NCI-H2227 (cell line): Measurements from ENCODE around the gene MAPK14.

Source experiments
- DNase-seq: peaks from one replicate; lab custom pipeline; 2025; ENCODE audit not compliant: unreplicated experiment; lab: John Stamatoyannopoulos, UW

The MAPK14 gene

DNA sequence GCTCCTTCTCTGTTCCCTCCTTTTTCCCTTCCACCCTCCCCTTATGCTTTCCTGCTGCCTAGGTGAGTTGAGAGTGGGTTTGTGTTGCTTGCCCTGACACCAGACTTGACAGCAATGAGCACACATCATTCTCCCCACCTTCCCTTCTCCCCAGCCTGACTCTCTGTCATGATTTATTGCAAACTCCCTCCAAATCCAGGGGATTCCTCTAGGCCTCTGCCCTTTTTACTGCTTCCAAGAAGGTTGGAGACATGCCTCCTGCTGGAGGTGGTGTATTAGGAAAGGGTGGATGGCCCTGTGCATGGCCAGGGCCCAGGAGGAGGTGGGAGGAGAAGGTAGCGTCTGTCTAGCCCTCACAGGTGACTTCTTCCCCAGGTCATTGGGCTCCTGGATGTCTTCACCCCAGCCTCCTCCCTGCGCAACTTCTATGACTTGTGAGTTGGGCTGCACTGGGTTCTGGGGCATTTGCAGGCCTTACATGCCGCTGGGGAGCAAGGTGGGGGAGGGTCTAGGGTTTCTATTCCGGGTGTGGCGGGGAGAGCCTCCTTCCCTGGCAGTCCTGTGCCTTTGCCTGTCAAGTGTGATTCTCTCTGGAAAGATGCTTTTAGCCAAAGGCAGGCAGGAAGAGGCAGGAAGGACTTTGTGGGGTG is 104.8 kb downstream of the MAPK14 start:
- DNase-seq = no peak

DNA sequence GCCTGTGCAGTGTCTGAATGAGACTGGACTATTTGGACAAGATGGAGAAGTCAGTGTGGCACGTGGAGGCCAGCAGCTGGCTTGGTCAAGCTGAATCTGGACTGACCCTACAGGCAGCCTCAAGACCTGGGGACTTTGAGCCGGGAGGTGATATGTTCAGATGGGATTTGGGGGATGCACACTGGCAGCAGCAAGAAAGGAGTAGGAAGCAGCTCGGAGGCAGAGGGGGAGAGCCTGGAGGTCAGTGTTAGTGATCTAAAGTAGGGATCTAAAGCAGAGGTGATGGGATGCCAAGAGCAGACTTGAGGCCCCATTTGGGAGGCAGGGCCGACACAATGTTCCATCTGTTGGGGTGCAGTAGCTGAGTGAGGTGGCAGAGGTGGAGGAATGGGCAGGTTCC is 105.5 kb downstream of the MAPK14 start:
- no peak for DNase-seq

DNA sequence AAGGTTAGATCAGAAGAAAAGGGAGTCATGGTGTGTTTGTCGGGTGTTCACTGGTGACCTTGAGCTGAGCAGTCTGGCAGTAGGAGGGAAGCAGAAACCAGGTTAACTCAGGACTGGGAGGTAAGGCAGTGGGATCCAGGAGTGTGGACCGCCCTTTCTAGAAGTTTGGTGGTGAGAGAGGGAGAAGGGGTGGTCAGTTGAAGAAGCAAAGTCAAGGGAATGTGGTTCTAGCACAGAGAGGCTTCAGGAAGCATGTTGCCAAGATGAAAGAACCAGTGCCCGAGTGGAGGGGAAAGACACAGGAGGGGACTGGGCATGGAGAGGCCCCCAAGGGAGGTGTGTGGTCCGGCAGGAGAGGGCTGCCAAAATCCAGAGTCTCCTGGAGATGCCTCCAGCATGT is 106.3 kb downstream of the MAPK14 start:
- DNase-seq = no peak

DNA sequence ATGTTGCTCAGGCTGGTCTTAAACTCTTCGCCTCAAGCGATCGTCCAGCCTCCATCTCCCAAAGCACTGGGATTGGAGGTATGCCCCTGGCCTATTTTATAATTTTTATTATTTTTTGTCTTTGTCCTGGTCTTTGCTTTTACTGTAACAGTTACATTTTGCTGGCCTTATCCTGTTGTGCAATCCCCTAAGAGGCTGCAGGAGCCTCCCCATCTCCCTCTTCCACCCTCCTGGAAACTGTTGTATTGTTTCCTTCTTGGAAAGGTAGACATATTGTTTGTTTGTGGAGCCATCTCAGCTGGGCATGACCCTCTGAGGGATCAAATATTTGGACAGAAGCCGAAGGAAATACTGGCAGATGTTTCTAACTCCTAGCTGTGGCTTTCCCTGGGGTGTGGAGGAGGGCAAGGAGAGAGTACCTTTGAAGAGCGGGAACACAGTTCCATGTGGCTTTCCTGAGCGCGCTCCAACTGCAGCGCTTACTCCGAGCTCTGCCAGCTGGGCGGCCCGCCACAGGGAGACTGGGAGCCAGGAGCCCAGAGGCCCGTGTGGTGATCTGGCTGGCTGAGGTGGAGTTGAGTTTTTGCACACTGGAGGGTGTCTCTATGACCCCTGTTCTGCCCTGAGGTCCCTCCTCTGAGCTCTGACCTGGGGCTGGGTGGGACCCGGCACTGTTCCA is 107.6 kb downstream of the MAPK14 start:
- DNase-seq = no peak

DNA sequence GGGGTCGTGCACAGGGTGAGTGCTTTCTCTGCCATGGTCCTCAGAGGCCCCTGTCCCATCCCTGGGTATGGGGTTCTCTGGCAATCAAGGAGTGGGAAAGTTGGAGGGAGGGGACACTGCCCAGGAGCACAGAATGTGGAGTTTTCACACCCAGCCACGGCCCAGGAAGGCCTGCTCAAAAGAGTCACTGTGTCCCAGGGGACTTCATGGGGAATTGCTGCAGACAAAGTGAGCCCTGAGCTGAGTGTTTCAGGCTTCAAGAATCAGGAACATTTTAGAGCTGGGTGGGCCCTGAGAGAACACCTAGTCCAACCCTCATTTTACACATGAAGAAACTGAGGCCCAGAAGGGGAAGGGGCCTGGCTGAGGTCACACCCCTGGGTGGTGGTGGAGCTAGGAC is 108.4 kb downstream of the MAPK14 start:
- DNase-seq = no peak

DNA sequence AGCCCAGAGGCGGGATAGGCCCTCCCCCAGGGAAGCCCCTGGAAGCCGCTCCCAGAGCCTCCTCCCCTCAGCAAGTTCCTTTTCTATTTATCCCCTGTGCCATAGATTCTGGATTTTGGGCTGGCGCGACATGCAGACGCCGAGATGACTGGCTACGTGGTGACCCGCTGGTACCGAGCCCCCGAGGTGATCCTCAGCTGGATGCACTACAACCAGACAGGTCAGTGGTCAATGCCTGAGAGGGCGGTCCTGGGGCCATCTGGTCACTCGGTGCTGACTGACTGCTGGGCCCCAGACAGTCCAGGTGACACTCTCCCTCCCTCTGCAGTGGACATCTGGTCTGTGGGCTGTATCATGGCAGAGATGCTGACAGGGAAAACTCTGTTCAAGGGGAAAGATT is 108.9 kb downstream of the MAPK14 start:
- DNase-seq = no peak

DNA sequence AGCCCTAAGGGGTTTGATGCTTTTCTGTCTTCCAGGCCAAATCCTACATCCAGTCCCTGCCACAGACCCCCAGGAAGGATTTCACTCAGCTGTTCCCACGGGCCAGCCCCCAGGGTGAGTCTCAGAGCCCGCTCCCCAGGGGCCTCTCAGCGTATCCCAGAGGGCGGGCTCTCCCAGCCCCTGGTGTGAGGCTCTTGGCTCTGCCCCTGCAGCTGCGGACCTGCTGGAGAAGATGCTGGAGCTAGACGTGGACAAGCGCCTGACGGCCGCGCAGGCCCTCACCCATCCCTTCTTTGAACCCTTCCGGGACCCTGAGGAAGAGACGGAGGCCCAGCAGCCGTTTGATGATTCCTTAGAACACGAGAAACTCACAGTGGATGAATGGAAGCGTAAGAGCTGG is 111.1 kb downstream of the MAPK14 start:
- DNase-seq = no peak

DNA sequence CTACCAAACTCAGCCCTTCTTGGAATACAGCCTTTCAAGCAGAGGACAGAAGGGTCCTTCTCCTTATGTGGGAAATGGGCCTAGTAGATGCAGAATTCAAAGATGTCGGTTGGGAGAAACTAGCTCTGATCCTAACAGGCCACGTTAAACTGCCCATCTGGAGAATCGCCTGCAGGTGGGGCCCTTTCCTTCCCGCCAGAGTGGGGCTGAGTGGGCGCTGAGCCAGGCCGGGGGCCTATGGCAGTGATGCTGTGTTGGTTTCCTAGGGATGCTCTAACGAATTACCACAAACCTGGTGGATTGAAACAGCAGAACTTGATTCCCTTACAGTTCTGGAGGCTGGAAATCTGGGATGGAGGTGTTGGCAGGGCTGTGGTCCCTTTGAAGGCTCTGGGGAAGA is 111.8 kb downstream of the MAPK14 start:
- peak; percentile 73 for DNase-seq

DNA sequence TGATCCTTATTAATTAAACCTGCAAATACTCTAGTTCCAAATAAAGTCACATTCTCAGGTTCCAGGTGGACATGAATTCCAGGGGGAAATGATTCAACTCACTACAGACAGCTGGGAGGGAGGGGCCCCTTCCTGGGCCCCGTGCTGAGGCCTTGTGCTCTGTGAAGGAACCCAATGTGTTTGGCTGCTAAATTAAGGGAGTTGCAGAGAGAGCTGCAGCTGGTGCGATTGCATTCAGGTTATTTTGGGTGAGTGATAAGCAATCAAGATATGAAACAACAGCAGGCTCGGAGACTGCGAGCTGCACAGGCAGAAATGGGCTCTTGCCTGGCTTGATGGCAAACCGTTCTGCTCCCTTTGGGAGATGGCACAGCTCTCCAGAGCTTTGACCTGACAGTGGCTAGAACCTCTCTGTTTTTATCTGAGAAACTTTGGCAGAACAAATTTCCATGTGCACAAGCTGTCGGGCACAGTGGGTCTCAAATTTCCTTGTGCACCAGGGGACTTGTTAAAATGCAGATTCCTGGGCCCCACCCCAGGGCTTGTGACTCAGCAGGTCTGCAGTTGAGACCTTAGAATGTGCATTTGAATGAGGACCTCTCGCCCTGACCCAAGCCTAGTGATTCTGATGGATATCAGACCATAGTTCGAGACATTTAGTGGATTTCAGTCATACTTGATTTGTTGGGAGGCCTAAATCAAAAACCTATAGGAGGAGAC is 112.5 kb downstream of the MAPK14 start:
- DNase-seq = peak; percentile 18

DNA sequence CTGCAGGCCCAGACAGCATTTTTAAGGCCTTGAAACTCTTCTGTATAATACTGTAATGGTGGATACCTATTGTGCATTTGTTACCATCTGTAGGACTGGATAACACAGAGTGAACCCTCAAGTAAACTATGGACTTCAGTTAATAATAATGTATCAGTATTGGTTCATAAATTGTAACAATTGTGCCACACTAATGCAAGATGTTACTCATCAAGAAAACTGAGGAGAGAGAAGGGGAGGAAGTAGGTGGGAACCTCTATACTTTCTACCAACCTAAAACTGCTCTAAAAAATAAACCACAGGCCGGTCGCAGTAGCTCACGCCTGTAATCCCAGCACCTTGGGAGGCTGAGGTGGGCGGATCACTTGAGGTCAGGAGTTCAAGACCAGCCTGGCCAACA is 113.5 kb downstream of the MAPK14 start:
- DNase-seq = no peak

DNA sequence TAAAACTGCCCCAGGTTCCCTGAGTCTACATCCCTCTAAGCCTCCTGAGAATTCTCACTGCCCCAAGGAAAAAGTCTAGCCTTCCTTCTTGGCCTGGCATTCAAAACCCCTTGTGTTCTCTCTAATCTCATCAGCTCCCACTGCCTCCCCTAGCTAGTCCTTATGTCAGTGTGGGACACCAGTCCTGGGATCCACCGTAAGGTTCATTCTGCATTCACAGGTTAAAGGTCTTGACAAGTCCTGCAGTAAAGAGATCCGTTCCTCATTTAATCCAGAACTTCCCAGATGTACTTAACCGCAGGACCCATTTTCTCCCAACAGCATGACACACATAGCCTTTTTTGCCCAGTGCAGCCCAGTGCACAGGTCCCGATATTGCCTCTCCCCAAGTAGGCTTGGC is 114.4 kb downstream of the MAPK14 start:
- DNase-seq = no peak

DNA sequence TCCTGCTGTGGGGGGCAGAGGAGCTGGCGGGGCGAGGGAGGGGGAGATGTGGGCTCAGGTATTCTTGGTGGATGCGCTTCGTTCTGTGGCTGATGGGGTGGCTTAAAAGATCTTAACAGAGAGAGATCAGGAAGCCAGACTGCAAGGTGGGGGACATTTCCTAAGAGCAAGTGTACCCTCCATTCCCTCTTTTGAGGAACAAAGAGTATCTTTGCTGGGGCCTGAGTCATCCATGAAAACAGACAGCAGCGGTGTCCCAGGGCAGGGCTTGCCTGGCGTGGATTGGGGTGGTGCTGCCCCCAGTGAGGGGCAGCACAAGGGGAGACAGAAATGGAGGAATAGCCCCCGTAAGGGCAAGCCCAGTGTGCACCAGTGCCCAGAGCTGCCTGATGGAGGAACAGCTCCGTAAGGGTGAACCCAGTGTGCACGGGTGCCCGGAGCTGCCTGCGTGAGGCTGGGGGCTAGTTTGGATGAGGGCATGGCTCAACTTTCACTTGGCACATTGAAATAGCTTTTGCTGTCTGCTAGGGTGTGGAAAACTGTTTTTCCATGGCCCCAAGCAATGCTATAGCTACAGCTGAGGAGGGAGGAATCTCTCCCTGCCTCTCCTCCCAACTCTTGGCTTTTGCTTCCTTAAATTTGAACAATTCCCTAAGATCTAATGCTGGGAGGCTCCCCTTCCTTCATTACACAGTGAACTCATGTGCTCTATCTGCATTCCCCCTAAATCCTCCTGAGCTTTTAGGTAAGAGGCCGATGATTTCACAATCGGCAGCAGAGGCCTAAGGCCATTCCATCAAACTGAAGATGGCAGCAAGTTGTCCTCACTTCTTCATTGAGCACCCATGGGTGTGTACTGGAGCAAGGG is 115.6 kb downstream of the MAPK14 start:
- DNase-seq = no peak

DNA sequence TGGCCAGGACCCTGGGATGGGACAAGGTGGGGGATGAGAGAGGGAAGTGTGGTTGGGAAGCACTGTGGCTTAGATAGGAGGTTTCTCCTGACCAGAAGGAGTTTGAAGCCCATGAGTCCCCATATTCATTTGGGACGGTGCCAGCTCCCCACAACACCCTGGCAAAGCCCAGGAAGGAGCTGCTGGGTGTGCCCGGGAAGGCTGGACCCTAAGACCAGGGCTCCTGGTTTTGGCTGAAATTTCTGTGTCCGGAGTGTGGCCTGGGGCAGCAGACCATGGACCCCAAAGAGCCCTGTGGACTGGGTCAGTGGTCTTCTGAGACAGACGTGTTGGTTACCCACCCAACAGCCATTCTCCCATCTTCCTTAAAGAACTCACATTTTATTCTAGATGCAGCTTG is 117.9 kb downstream of the MAPK14 start:
- DNase-seq = no peak

DNA sequence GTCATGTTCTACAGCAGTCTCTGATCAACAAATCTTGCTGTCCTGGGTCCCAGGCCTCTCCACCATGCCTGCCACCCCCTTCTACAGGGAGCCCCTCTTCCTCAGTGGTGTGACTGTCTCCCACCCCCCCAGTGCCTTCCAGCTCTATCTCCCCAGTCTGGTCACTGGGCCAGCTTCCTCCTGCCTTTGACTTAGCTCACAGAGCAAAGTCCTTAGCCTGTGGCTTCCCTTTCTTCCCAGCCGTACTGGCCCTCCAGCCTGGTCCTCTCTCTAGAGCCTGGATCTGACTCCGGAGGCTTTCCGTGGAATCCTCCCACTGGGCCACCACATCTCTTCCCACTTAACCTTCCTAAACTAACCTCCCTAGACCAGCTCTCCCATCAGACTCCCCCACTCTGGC is 119.7 kb downstream of the MAPK14 start:
- DNase-seq = no peak

DNA sequence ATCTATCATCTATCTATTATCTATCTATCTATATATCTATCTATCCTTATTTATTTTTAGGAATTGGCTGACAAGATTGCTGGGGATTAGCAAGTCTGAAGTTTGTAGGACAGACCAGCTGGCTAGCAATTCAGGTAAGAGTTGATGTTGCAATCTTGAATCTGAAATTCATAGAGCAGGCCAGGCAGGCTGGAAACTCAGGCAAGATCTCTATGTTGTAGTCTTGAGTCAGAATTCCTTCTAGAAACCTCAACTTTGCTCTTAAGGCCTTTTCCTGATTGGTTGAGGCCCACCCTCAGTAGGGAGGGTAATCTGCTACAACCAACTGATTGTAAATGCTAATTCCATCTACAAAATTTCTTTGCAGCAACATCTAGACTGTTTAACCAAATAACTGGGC is 121.9 kb downstream of the MAPK14 start:
- DNase-seq = no peak

DNA sequence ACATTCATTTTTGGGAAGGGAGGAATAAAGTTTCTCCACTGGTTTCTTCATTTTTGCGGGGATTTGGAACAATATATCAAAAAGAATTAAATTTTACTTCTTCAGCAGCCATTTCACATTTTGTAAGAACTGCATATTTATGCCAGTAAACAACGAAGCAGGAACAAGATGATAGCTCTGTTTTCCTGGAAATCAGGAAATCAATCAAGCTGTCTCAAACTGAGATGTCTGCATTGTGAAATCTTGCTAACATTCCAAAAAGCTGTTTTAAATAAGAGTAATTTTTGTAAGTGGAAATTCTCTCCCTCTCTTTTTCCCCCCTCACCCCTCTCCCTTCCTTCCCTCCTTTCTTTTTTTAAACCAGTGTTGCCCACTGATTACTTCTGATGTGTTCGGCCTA is 122.7 kb downstream of the MAPK14 start:
- DNase-seq = no peak

DNA sequence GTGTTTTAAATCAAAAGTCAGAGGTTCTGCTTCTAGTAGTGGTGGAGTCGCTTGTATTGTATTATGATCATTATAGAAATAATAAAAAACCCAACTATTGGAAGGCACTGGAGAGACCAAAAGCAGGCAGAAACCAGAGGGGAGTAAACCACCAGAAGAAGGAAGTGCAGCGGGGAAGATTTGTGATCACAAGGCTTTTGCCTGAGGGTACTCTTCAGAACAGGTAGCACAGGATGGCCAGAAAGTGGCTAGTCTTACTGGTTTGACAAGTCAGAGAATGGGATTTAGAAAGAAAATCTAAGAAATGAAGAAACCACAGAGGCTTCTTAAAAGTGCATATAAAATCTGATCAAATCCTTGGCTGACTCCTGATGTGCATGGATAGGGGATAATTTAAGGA is 126.7 kb downstream of the MAPK14 start:
- no peak for DNase-seq

DNA sequence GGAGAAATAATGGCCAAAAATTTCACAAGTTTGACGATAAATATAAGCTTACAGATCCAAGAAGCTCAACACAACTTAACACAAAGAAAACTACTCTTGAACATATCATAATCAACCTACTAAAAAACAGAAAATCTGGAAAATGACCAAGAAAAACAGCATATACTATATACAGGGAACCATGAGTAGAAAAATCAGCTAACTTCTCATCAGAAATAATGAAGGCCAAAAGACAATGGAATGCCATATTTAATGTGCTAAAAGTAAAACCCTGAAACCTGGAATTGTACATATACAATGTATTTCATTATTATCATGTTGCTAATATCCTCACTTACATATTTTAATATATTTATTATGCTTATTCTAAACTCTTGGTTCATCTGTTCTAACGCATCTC is 128.1 kb downstream of the MAPK14 start:
- DNase-seq = no peak

DNA sequence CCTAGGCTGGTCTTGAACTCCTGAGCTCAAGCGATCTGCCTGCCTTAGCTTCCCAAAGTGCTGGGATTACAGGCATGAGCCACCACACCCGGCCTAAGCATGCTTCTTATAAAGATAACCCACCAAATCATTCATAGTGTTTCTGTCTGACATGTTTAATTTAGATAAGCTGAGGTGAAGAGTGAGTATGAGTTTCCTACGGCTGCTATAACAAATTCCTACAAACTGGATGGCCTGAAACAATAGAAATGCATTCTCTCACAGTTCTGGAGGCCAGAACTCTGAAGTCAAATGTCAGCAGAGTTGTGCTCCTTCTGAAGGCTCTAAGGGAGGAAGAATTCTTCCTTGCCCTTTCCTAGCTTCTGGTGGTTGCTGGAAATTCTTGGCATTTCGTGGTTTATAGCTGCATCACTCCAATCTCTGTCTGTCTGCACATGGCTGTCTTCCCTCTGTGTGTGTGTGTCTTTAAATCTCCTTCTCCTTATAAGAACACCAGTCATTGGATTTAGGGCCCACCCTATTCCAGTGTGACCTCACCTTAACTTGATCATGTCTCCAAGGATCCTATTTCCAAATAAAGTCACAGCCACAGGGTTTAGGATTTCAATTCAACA is 132.6 kb downstream of the MAPK14 start:
- DNase-seq = no peak
